ENCODE results near the gene FOXJ3. TPM values are rescaled to one million over a fixed set of nuclear protein-coding genes. Genes with fewer than 3 reads are reported as not detected.
"Not testable (repeated sequence)": the region's sequence is repeated elsewhere in the genome, so short reads cannot be mapped to it uniquely, and the experiment has no call there.

Gene FOXJ3
- total RNA-seq, 1 donor from 2014 or later = 51.0 TPM

GRCh38 chr1:42231253-42231652 lies 103.8 kb downstream of the FOXJ3 start:
- no peaks in the 10 kb centered on the region for H3K4me1 Mint-ChIP-seq
- no peak overlapping the region for H3K27ac Mint-ChIP-seq
- no peak overlapping the region for H3K4me3 Mint-ChIP-seq
- DNase-seq = no peak
- no peaks in the 10 kb centered on the region for H3K27me3 Mint-ChIP-seq
- intact Hi-C loops (cut with micrococcal nuclease) = no loop called here
- peaks cover 5% of the 10 kb centered on the region for H3K9me3 Mint-ChIP-seq
- H3K36me3 Mint-ChIP-seq (ENCODE audit: low read depth) = peaks cover 16% of the 10 kb centered on the region

DNA sequence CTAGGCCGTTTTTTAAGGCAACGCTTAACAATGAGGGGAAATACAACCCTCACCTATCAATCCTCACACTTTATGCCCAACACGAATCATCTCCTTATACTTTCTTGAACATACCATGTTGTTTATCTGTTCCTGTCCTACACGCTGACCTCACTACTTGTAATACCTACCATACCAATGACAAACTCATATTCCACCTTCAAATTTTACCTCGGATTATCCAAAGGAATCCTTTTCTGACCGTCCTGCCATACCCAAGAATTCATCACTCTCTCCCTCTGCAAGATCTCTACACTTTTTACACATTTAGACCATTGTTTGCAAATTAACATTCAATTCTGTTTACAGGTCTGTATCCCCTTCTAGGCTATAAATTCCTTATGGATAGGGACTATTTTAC lies 106.1 kb downstream of the FOXJ3 start:
- H3K27me3 Mint-ChIP-seq = no peaks in the 10 kb centered on the region
- intact Hi-C loops (cut with micrococcal nuclease) = no loop called here
- peaks cover 6% of the 10 kb centered on the region for H3K36me3 Mint-ChIP-seq (ENCODE audit: low read depth)
- H3K9me3 Mint-ChIP-seq = no peaks in the 10 kb centered on the region
- no peaks in the 10 kb centered on the region for H3K4me1 Mint-ChIP-seq
- no peak for DNase-seq
- H3K27ac Mint-ChIP-seq = no peak overlapping the region
- H3K4me3 Mint-ChIP-seq = no peak overlapping the region

- Mint-ChIP-seq H3K27ac (no peak overlapping the region), H3K4me1 (peaks cover 8% of the 10 kb centered on the region), H3K27me3 (no peaks in the 10 kb centered on the region), H3K9me3 (no peaks in the 10 kb centered on the region), H3K4me3 (no peak overlapping the region), H3K36me3 (ENCODE audit: low read depth) (peaks cover 24% of the 10 kb centered on the region)
- intact Hi-C loops (cut with micrococcal nuclease) = no loop called here
- DNase-seq = peak; percentile 4
These were observed 112.0 kb downstream of the FOXJ3 start for GRCh38 chr1:42223036-42223435.

DNA sequence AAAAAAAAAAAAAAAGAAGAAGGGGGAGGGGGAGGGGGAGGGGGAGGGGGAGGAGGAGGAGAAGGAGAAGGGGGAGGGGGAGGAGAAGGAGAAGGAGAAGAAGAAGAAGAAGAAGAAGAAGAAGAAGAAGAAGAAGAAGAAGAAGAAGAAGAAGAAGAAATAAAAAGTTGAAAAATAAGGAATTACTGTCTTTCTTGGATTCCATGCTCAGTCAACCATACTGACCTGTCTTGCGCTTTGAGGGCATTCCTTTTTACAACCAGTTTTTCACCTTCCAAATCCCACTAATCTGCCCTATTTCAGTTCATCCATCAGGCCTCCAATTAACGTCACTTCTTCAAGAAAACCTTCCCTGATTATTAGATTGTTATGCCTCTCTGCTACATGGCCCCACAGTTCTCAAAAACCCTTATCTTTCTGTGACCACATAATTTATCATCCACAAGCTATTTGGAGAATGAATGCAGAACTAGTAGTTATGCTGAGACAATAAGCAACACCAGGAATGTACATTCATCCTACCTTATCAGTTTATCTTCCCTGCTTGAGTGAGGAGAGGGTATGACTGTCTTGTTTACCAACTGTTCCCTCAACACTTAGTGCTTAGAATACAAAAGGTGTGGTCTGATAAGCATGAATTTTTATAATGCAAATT lies 113.0 kb downstream of the FOXJ3 start:
- Mint-ChIP-seq H3K27me3 (no peaks in the 10 kb centered on the region), H3K4me3 (no peak overlapping the region), H3K36me3 (ENCODE audit: low read depth) (peaks cover 23% of the 10 kb centered on the region), H3K27ac (no peak overlapping the region), H3K4me1 (peaks cover 9% of the 10 kb centered on the region), H3K9me3 (no peaks in the 10 kb centered on the region)
- intact Hi-C loops (cut with micrococcal nuclease) = no loop called here
- peak; percentile 4 for DNase-seq

GRCh38 chr1:42221456-42221855 lies 113.6 kb downstream of the FOXJ3 start:
- Mint-ChIP-seq H3K27me3 (no peaks in the 10 kb centered on the region), H3K4me3 (no peak overlapping the region), H3K36me3 (ENCODE audit: low read depth) (peaks cover 25% of the 10 kb centered on the region), H3K4me1 (peaks cover 9% of the 10 kb centered on the region), H3K9me3 (no peaks in the 10 kb centered on the region), H3K27ac (no peak overlapping the region)
- DNase-seq = no peak
- intact Hi-C loops (cut with micrococcal nuclease) = no loop called here

DNA sequence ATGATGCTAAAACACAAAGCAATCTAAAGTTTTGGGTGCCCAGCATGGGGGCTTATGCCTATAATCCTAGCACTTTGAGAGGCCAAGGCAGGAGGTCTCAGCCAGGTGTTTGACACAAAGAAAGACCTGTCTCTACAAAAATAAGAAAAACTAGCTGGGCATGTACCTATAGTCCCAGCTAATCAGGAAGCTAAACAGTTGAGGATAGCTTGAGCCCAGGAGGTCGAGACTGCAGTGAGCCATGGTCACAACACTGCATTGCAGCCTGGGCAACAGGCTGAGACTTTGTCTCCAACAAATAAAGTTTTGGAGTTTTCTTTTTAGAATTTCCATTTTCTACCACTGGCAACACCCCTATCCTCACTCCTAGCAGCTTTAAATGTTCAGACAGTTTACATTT lies 115.4 kb downstream of the FOXJ3 start:
- Mint-ChIP-seq H3K27ac (no peak overlapping the region), H3K9me3 (peaks cover 3% of the 10 kb centered on the region), H3K27me3 (no peaks in the 10 kb centered on the region), H3K4me3 (no peak overlapping the region), H3K4me1 (peaks cover 9% of the 10 kb centered on the region), H3K36me3 (ENCODE audit: low read depth) (peaks cover 29% of the 10 kb centered on the region)
- peak; percentile 21 for DNase-seq
- intact Hi-C loops (cut with micrococcal nuclease) = no loop called here

GRCh38 chr1:42214447-42214871 lies 120.6 kb downstream of the FOXJ3 start:
- Mint-ChIP-seq H3K27me3 (no peaks in the 10 kb centered on the region), H3K27ac (no peak overlapping the region), H3K4me1 (peaks cover 10% of the 10 kb centered on the region), H3K36me3 (ENCODE audit: low read depth) (peaks cover 54% of the 10 kb centered on the region), H3K4me3 (no peak overlapping the region), H3K9me3 (peaks cover 6% of the 10 kb centered on the region)
- intact Hi-C loops (cut with micrococcal nuclease) = no loop called here
- DNase-seq = peak; percentile 34

DNA sequence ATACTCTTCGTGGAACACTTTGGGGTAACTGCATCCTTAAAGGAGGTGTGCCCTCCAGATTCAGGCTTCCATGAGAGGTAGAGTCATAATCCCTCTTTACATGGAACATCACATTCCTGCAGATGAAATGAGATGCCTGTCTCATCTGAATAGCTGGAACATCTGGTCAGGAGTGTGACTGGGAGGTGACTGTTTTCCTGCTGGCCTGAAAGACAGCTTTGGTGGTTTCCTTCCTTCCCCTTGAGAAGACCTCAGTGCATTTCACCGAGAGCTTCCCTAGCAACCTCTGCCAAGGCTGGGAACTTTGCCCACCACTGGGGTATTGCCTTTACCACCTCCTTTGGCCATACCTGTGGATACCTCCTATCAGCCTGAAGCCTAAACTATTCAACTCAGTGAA lies 123.8 kb downstream of the FOXJ3 start:
- Mint-ChIP-seq H3K9me3 (peaks cover 14% of the 10 kb centered on the region), H3K27ac (no peak overlapping the region), H3K4me1 (peaks cover 3% of the 10 kb centered on the region), H3K4me3 (no peak overlapping the region), H3K27me3 (no peaks in the 10 kb centered on the region), H3K36me3 (ENCODE audit: low read depth) (peaks cover 58% of the 10 kb centered on the region)
- intact Hi-C loops (cut with micrococcal nuclease) = no loop called here
- no peak for DNase-seq

- Mint-ChIP-seq H3K27me3 (no peaks in the 10 kb centered on the region), H3K4me1 (peaks cover 3% of the 10 kb centered on the region), H3K36me3 (ENCODE audit: low read depth) (peaks cover 63% of the 10 kb centered on the region), H3K9me3 (peaks cover 14% of the 10 kb centered on the region), H3K27ac (no peak overlapping the region), H3K4me3 (no peak overlapping the region)
- DNase-seq = no peak
- intact Hi-C loops (cut with micrococcal nuclease) = no loop called here
These were observed 124.5 kb downstream of the FOXJ3 start for GRCh38 chr1:42210421-42211133.

DNA sequence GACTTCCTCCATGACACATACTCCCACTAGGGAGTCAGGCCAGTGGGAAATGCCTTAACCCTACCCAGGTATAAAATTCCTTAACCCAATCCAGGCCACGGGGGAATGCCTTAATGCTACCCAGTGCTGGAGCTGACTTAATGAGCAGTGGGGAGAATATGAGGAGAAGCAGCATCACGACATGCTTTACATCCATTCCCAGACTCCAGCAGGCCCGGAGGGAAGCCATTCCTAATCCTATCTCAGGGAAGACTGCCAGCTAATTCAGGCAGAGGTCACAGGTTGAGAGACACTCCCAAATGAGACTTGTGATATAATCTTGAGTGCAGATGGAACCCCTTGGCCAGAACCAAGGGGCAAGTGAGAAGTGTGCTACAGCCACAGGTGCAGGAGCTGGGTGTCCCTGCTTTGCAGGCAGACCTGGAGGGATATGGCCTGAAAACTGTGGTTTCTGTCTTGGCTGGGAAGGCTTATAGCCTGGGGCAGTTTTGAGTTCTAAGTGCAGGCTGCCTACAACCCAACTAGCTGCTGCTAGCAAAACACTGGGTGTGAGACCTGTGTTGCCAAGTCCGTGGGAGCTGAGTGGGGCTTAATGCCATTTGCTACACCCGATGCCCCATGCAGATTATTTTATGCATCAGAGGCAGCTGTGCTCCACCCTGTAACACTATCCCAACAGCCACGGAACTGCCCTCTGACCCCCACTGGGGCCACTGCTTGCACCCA lies 125.3 kb downstream of the FOXJ3 start:
- DNase-seq = no peak
- intact Hi-C loops (cut with micrococcal nuclease) = no loop called here
- Mint-ChIP-seq H3K27ac (no peak overlapping the region), H3K27me3 (no peaks in the 10 kb centered on the region), H3K4me1 (peaks cover 4% of the 10 kb centered on the region), H3K4me3 (no peak overlapping the region), H3K9me3 (peaks cover 14% of the 10 kb centered on the region), H3K36me3 (ENCODE audit: low read depth) (peaks cover 65% of the 10 kb centered on the region)

GRCh38 chr1:42206930-42207329 lies 128.1 kb downstream of the FOXJ3 start:
- Mint-ChIP-seq H3K9me3 (peaks cover 30% of the 10 kb centered on the region), H3K36me3 (ENCODE audit: low read depth) (peaks cover 72% of the 10 kb centered on the region)
- intact Hi-C loops (cut with micrococcal nuclease); H3K27me3 Mint-ChIP-seq; H3K27ac Mint-ChIP-seq; H3K4me1 Mint-ChIP-seq; H3K4me3 Mint-ChIP-seq; DNase-seq: not testable (repeated sequence)

DNA sequence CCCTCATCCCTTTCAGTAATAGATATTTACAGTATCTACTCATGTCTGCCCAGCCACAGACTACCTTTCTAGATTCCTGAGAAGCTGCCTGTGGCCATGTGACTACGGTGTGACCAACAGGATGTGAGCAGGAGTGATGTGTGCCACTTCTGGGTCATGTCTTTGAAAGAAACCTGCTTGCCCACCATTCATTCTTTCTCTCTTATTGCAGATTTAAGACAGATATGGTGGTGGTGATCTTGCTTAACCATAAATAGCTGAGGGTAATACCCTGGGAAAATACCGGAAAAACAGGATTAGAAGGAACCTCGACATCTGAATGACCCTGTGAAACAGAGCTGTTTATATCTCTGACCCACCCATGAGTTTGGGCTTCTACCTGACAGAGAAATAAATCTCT lies 128.9 kb downstream of the FOXJ3 start:
- H3K27ac Mint-ChIP-seq = peak overlapping the region; percentile 37
- peaks cover 71% of the 10 kb centered on the region for H3K36me3 Mint-ChIP-seq (ENCODE audit: low read depth)
- H3K9me3 Mint-ChIP-seq = peaks cover 36% of the 10 kb centered on the region
- H3K4me1 Mint-ChIP-seq = peaks cover 2% of the 10 kb centered on the region
- H3K4me3 Mint-ChIP-seq = no peak overlapping the region
- no peaks in the 10 kb centered on the region for H3K27me3 Mint-ChIP-seq
- DNase-seq = no peak
- intact Hi-C loops (cut with micrococcal nuclease) = no loop called here

DNA sequence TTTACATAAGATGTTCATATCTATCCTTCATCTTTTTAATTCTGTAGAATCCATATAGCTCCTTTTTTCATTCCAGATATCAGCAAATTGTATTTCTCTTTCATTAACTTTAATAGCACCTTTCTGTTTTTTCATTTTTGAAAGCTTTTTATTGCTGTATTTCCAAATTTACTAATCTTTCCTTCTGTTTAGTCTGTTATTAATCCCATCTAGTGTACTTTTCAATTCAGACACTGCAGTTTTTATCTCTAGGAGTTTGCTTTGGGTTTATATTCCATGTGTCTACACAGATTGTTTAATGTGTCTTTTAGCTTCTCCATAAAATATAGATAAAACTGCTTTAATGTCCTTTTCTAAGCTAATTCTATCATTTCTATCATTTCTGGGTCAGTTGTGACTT lies 133.0 kb downstream of the FOXJ3 start:
- intact Hi-C loops (cut with micrococcal nuclease) = no loop called here
- Mint-ChIP-seq H3K36me3 (ENCODE audit: low read depth) (peaks cover 70% of the 10 kb centered on the region), H3K9me3 (peaks cover 34% of the 10 kb centered on the region), H3K27me3 (no peaks in the 10 kb centered on the region), H3K4me1 (peaks cover 2% of the 10 kb centered on the region), H3K27ac (no peak overlapping the region), H3K4me3 (no peak overlapping the region)
- DNase-seq = no peak

GRCh38 chr1:42198251-42198650 lies 136.8 kb downstream of the FOXJ3 start:
- no peak for DNase-seq
- Mint-ChIP-seq H3K36me3 (ENCODE audit: low read depth) (peaks cover 57% of the 10 kb centered on the region), H3K27ac (no peak overlapping the region), H3K4me3 (no peak overlapping the region), H3K4me1 (no peaks in the 10 kb centered on the region), H3K27me3 (no peaks in the 10 kb centered on the region), H3K9me3 (peaks cover 22% of the 10 kb centered on the region)
- intact Hi-C loops (cut with micrococcal nuclease) = no loop called here
